ENCODE data around the gene CERS6. TPM values are rescaled to one million over a fixed set of nuclear protein-coding genes. Genes with fewer than 3 reads are reported as not detected.

The CERS6 gene
- total and polyA plus RNA-seq, 4 donors, result 4.2 to 20.4 (median 10.1) TPM

- no peak overlapping the region for H3K4me3 ChIP-seq (ENCODE audit: low read depth in 1 of 3, low read length in 3 of 3)
- H3K9ac ChIP-seq (ENCODE audit: low read depth in 1 of 2, low read length in 2 of 2), result no peak overlapping the region
- DNase-seq (ENCODE audit: low spot score), result no peak
- no peaks in the 10 kb centered on the region for H3K27me3 ChIP-seq (ENCODE audit: control insufficient read depth in 4 of 4, insufficient read depth in 4 of 4, low read length in 3 of 4)
- H3K9me3 ChIP-seq (ENCODE audit: control insufficient read depth in 4 of 4, low read length in 3 of 4), result no peaks in the 10 kb centered on the region
- TF ChIP-seq HNF4A (conservative IDR thresholded peaks at IDR 0.05), result no peak
- no peak for TF ChIP-seq EGR1 (IDR thresholded peaks at IDR 0.05; ENCODE audit: low read depth in 2 of 2)
- no peak for TF ChIP-seq ZBTB33 (IDR thresholded peaks at IDR 0.05)
- TF ChIP-seq FOXA2 (IDR thresholded peaks at IDR 0.05), result no peak
- TF ChIP-seq NR2F2 (IDR thresholded peaks at IDR 0.05), result no peak
- TF ChIP-seq YY1 (IDR thresholded peaks at IDR 0.05), result no peak
- no peak for TF ChIP-seq GABPA (IDR thresholded peaks at IDR 0.05 in 1 of 2, conservative IDR thresholded peaks at IDR 0.05 in 1 of 2)
- no peak for TF ChIP-seq RXRA (IDR thresholded peaks at IDR 0.05)
- TF ChIP-seq CTCF (IDR thresholded peaks at IDR 0.05; ENCODE audit: low read depth, low read length, missing input control), result no peak
- TF ChIP-seq RAD21 (IDR thresholded peaks at IDR 0.05), result no peak
- TF ChIP-seq FOXA1 (IDR thresholded peaks at IDR 0.05), result no peak
- no peak for TF ChIP-seq REST (IDR thresholded peaks at IDR 0.05)
- TF ChIP-seq JUND (IDR thresholded peaks at IDR 0.05), result no peak
- no peak for TF ChIP-seq TAF1 (conservative IDR thresholded peaks at IDR 0.05)
- H3K4me1 ChIP-seq (ENCODE audit: control insufficient read depth in 4 of 4, insufficient read depth in 4 of 4, low read length in 3 of 4), result no peaks in the 10 kb centered on the region
- no peak overlapping the region for H3K27ac ChIP-seq (ENCODE audit: low read depth in 1 of 2, low read length in 2 of 2)
- 84% methylated on average over 1 of the region's 1 CpG for WGBS
- no peaks in the 10 kb centered on the region for H3K36me3 ChIP-seq (ENCODE audit: control insufficient read depth in 4 of 4, insufficient read depth in 3 of 4, low read depth in 1 of 4, low read length in 3 of 4)
Measured at GRCh38 chr2:168787782-168788376, 331.8 kb downstream of the CERS6 start.

- H3K27ac ChIP-seq (ENCODE audit: low read depth in 1 of 2, low read length in 2 of 2), result no peak overlapping the region
- no peaks in the 10 kb centered on the region for H3K27me3 ChIP-seq (ENCODE audit: control insufficient read depth in 4 of 4, insufficient read depth in 4 of 4, low read length in 3 of 4)
- H3K9ac ChIP-seq (ENCODE audit: low read depth in 1 of 2, low read length in 2 of 2), result no peak overlapping the region
- no peaks in the 10 kb centered on the region for H3K36me3 ChIP-seq (ENCODE audit: control insufficient read depth in 4 of 4, insufficient read depth in 3 of 4, low read depth in 1 of 4, low read length in 3 of 4)
- H3K4me3 ChIP-seq (ENCODE audit: low read depth in 1 of 3, low read length in 3 of 3), result no peak overlapping the region
- no peaks in the 10 kb centered on the region for H3K9me3 ChIP-seq (ENCODE audit: control insufficient read depth in 4 of 4, low read length in 3 of 4)
- no peaks in the 10 kb centered on the region for H3K4me1 ChIP-seq (ENCODE audit: control insufficient read depth in 4 of 4, insufficient read depth in 4 of 4, low read length in 3 of 4)
- TF ChIP-seq YY1 (IDR thresholded peaks at IDR 0.05) (no peak), HNF4A (conservative IDR thresholded peaks at IDR 0.05) (no peak), TAF1 (conservative IDR thresholded peaks at IDR 0.05) (no peak), HNF4G (IDR thresholded peaks at IDR 0.05) (no peak), FOXA1 (IDR thresholded peaks at IDR 0.05) (no peak), JUND (IDR thresholded peaks at IDR 0.05) (no peak), FOXA2 (IDR thresholded peaks at IDR 0.05) (no peak), ATF3 (IDR thresholded peaks at IDR 0.05) (no peak), MAX (IDR thresholded peaks at IDR 0.05) (no peak), SP1 (IDR thresholded peaks at IDR 0.05) (no peak), RAD21 (IDR thresholded peaks at IDR 0.05) (no peak)
- DNase-seq (ENCODE audit: low spot score), result no peak
- WGBS, result 73% methylated on average over 7 of the region's 7 CpGs
Measured at GRCh38 chr2:168789776-168790175, 333.7 kb downstream of the CERS6 start.

Data from liver (tissue), 9 donors.